Rectal smooth muscle tissue (tissue), 1 donor: ENCODE data around the gene ASIC2.
"Not testable (repeated sequence)": the region's sequence is repeated elsewhere in the genome, so short reads cannot be mapped to it uniquely, and the experiment has no call there.

ENCODE experiments used
- H3K27ac ChIP-seq: one replicate; pipeline ENCODE4 v1.7.0; 2013; ENCODE audit warnings: low read depth, low read length, inconsistent platforms
- H3K27me3 ChIP-seq: one replicate; pipeline ENCODE4 v1.7.0; 2013; ENCODE audit warnings: low read length; ENCODE audit not compliant: control insufficient read depth, insufficient read depth
- H3K36me3 ChIP-seq: one replicate; pipeline ENCODE4 v1.7.0; 2013; ENCODE audit warnings: low read length; ENCODE audit not compliant: control insufficient read depth, insufficient read depth
- H3K4me1 ChIP-seq: one replicate; pipeline ENCODE4 v1.7.0; 2013; ENCODE audit warnings: low read length; ENCODE audit not compliant: control insufficient read depth, insufficient read depth
- H3K4me3 ChIP-seq: one replicate; pipeline ENCODE4 v1.7.0; 2013; ENCODE audit warnings: low read length
- H3K9ac ChIP-seq: one replicate; pipeline ENCODE4 v1.7.0; 2013; ENCODE audit warnings: low read length

ASIC2 gene

GRCh38 chr17:33009636-33010035 lies 283.5 kb downstream of the ASIC2 start:
- Histone ChIP-seq H3K27me3 (no peaks in the 10 kb centered on the region), H3K4me3 (no peak overlapping the region), H3K27ac (no peak overlapping the region), H3K9ac (no peak overlapping the region), H3K36me3 (no peaks in the 10 kb centered on the region), H3K4me1 (no peaks in the 10 kb centered on the region)

DNA sequence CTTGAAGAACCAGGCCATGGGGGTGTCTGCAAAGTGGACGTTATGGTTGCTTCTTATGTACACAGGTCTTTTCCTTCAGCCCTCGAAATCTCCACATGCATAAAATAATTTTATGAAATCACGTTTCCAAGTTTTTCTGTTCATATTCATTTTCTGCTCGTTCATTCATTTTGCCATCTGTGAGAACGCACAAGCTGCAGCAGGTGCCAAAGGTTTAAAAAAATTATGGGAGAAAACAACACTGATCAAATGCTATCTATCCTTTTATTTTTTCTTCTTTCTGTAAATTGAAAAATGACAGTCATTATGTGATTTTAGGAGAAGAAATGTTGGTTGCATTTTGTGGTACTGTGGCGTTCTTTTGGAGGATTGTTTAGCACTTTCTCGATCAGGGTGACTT lies 285.9 kb downstream of the ASIC2 start:
- Histone ChIP-seq H3K27me3 (no peaks in the 10 kb centered on the region), H3K4me1 (no peaks in the 10 kb centered on the region), H3K4me3 (no peak overlapping the region), H3K36me3 (no peaks in the 10 kb centered on the region), H3K27ac (no peak overlapping the region), H3K9ac (no peak overlapping the region)

- Histone ChIP-seq H3K4me1 (no peaks in the 10 kb centered on the region), H3K27me3 (no peaks in the 10 kb centered on the region), H3K9ac (no peak overlapping the region), H3K27ac (no peak overlapping the region), H3K36me3 (no peaks in the 10 kb centered on the region), H3K4me3 (no peak overlapping the region)
Observed at GRCh38 chr17:33002246-33002645, 290.8 kb downstream of the ASIC2 start.

- H3K27me3 ChIP-seq, result no peaks in the 10 kb centered on the region
- H3K4me1 ChIP-seq, result no peaks in the 10 kb centered on the region
- no peaks in the 10 kb centered on the region for H3K36me3 ChIP-seq
- H3K9ac ChIP-seq, result no peak overlapping the region
- no peak overlapping the region for H3K27ac ChIP-seq
- no peak overlapping the region for H3K4me3 ChIP-seq
Observed at GRCh38 chr17:32998887-32999228, 294.2 kb downstream of the ASIC2 start.

GRCh38 chr17:32998111-32998886 lies 294.8 kb downstream of the ASIC2 start:
- Histone ChIP-seq H3K4me3 (no peak overlapping the region), H3K36me3 (no peaks in the 10 kb centered on the region), H3K4me1 (no peaks in the 10 kb centered on the region), H3K27me3 (no peaks in the 10 kb centered on the region), H3K9ac (no peak overlapping the region), H3K27ac (no peak overlapping the region)

GRCh38 chr17:32995416-32996045 lies 297.6 kb downstream of the ASIC2 start:
- no peak overlapping the region for H3K27ac ChIP-seq
- H3K9ac ChIP-seq, result no peak overlapping the region
- H3K36me3 ChIP-seq, result no peaks in the 10 kb centered on the region
- H3K27me3 ChIP-seq, result no peaks in the 10 kb centered on the region
- no peaks in the 10 kb centered on the region for H3K4me1 ChIP-seq
- H3K4me3 ChIP-seq, result no peak overlapping the region

DNA sequence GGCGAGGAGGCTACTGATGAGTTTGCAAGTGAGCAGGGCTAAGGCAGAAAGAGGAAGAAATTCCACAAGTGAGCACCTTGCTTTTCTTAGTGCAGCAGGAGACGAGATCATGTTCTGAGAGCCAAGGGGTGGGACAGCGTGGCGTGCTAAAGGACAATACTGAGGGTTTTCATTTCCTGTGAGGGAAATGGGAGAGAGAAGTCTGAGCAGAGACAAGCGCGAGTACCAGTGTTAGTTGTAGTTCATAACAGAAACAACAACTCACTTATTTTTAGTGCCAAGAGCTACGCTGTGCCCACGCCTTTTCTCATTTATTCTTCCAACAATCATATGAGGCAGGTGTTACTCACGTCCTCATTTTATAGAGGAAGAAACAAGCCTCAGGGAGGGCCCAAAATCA lies 299.1 kb downstream of the ASIC2 start:
- Histone ChIP-seq H3K27me3 (no peaks in the 10 kb centered on the region), H3K36me3 (no peaks in the 10 kb centered on the region), H3K27ac (no peak overlapping the region), H3K4me3 (no peak overlapping the region), H3K4me1 (no peaks in the 10 kb centered on the region), H3K9ac (no peak overlapping the region)

- H3K4me3 ChIP-seq, result no peak overlapping the region
- H3K27ac ChIP-seq, result no peak overlapping the region
- H3K4me1 ChIP-seq, result no peaks in the 10 kb centered on the region
- H3K36me3 ChIP-seq, result no peaks in the 10 kb centered on the region
- no peaks in the 10 kb centered on the region for H3K27me3 ChIP-seq
- H3K9ac ChIP-seq, result no peak overlapping the region
Observed at GRCh38 chr17:32992321-32993033, 300.6 kb downstream of the ASIC2 start.

DNA sequence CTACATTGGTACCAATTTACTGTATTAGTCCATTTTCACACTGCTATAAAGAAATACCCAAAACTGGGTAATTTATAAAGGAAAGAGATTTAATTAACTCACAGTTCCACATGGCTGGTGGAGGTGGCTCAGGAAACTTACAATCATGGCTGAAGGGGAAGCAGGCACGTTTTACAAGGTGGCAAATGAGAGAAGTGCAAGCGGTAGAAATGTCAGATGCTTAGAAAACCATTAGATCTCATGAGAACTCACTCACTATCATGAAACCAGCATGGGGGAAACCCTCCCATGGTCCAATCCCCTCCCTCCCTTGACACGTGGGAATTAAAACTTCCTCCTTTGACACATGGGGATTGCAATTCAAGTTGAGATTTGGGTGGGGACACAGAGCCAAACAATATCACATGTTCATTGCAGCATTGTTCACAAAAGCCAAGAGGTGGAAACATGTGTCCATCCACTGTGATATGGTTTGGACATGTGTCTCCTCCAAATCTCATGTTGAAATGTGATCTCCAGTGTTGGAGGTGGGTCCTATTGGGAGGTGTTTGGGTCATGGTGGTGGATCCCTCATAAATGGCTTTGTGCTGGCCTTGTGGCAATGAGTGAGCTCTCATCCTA lies 304.5 kb downstream of the ASIC2 start:
- H3K27ac ChIP-seq, result no peak overlapping the region
- H3K9ac ChIP-seq, result no peak overlapping the region
- no peak overlapping the region for H3K4me3 ChIP-seq
- no peaks in the 10 kb centered on the region for H3K4me1 ChIP-seq
- no peaks in the 10 kb centered on the region for H3K36me3 ChIP-seq
- no peaks in the 10 kb centered on the region for H3K27me3 ChIP-seq

DNA sequence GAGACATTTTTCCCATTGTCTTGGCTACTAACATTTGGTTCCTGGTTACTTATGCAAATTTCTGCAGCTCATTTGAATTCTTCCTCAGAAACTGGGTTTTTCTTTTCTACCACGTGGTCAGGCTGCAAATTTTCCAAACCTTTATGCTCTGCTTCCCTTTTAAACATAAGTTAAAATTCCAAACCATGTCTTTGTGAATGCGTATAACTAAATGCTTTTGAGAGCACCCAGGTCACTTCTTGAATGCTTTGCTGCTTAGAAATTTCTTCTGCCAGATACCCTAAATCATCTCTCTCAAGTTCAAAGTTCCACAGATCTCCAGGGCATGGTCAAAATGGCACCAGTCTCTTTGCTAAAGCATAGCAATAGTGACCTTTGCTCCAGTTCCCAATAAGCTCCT lies 305.2 kb downstream of the ASIC2 start:
- not testable (repeated sequence) for H3K27ac ChIP-seq, H3K36me3 ChIP-seq, H3K4me3 ChIP-seq, H3K9ac ChIP-seq, H3K4me1 ChIP-seq, H3K27me3 ChIP-seq

DNA sequence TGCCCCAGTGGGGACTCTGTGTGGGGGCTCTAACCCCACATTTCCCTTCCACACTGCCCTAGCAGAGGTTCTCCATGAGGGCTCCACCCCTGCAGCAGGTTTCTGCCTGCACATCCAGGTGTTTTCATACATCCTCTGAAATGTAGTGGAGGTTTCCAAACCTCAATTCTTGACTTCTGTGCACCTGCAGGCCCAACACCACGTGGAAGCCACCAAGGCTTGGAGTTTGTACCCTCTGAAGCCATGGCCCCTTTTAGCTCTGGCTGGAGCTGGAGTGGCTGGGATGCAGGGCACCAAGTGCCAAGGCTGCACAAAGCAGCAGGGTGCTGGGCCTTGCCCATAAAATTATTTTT lies 305.7 kb downstream of the ASIC2 start:
- H3K9ac ChIP-seq, H3K27me3 ChIP-seq, H3K27ac ChIP-seq, H3K4me3 ChIP-seq, H3K4me1 ChIP-seq, H3K36me3 ChIP-seq: not testable (repeated sequence)

DNA sequence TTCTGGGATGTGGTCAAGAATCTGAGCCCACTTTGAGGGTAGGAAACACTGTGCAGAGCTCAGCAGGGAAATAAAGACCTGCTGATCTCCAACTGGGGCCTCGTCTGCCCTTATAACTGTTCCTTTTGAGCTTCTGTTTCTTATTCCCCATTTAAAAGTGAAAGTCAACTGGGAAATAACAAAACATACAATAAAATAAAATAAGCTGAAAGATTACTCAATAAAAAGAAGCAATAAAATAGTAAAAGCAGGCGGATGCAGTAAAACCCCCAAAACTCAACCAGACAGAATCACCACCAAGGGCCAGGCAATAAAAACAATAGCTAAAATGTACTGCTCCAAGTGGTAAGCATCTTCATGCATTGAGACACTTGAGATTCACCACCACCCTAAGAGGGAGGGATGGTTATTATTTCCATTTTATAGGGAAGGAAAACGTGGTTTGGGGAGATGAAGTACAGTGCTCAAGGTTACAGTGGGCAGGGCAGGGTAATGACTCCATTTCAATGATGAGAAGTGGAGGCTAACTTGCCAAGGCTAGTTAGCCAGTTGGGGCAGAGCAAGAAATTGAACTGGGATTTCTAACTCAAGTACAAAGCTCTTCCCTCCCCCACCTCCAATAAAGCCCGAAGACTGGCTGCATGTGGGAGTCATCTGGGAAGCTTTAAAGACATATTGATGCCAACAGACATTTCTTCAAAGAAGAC lies 307.9 kb downstream of the ASIC2 start:
- Histone ChIP-seq H3K9ac (no peak overlapping the region), H3K4me1 (no peaks in the 10 kb centered on the region), H3K27ac (no peak overlapping the region), H3K27me3 (no peaks in the 10 kb centered on the region), H3K36me3 (no peaks in the 10 kb centered on the region), H3K4me3 (no peak overlapping the region)
